AG04450 (cell line): Measurements from ENCODE around the gene RNASEH1. TPM values are rescaled to one million over a fixed set of nuclear protein-coding genes. Genes with fewer than 3 reads are reported as not detected.

Experiments
- CTCF ChIA-PET: fragments of 300-600, 350-600 bp; formaldehyde crosslinking; extraction: SDS; loops from one replicate; lab custom pipeline; 2022; ENCODE audit warnings: antibody characterized with exemption, inconsistent platforms; lab: Charles Lee
- POLR2A ChIA-PET: fragments of 350-600 bp; formaldehyde crosslinking; extraction: SDS; loops from one replicate; lab custom pipeline; 2021; ENCODE audit warnings: antibody characterized with exemption, inconsistent platforms; lab: Yijun Ruan, JAX
- DNase-seq: peaks from one replicate; pipeline ENCODE4 v3.0.0-alpha.2; 2011; ENCODE audit warnings: low read depth, low spot score
- H3K27ac ChIP-seq: one replicate; pipeline ENCODE4 v1.5.1; 2012; ENCODE audit warnings: low read depth, low read length, control low read depth
- H3K27me3 ChIP-seq: one replicate; pipeline ENCODE4 v1.6.0; 2012; ENCODE audit warnings: low read length; ENCODE audit not compliant: control insufficient read depth, insufficient read depth
- H3K4me3 ChIP-seq: 2 replicates; pipeline ENCODE4 v1.5.1; 2011; ENCODE audit warnings: mild to moderate bottlenecking, low read depth, low read length, control low read depth
- H3K9me3 ChIP-seq: 2 replicates; pipeline ENCODE4 v1.5.1; 2012; ENCODE audit warnings: low read length; ENCODE audit not compliant: control insufficient read depth, insufficient read depth
- polyA plus RNA-seq: library from polyadenylated mRNA; depleted of rRNA; stranded (reverse); fragments of >200 nt; gene quantifications from 2 replicates; pipeline ENCODE4 v1.2.3, GENCODE V29; 2011
- TF ChIP-seq, protein P1 (sequence below): IDR thresholded peaks from 2 replicates; pipeline ENCODE4 v1.5.1; 2011; ENCODE audit warnings: low read depth, low read length, control low read depth, inconsistent platforms

RNASEH1 gene
- polyA plus RNA-seq, 1 experiment, result 26.2 TPM

DNA sequence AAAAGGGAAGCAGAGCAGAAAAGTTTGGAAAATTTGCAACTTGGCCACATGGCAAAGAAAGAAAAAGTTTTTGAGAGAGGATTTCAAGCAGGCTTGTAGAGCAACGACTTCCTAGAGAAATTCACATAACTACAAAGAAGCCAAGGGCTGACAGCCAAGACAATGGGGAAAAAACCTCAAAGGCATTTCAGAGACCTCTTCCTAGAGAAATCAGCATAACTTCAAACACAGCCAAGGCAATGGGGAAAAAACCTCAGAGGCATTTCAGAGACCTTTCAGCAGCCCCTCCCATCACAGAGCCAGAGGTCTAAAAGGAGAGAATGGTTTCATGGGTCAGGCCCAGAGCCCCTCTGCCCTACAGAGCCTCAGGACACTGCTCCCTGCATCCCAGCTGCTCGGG lies 46.0 kb downstream of the RNASEH1 start:
- ChIA-PET CTCF (no interaction called here), POLR2A (no interaction called here)
- Histone ChIP-seq H3K27me3 (no peaks in the 10 kb centered on the region), H3K9me3 (no peaks in the 10 kb centered on the region), H3K4me3 (no peak overlapping the region), H3K27ac (no peak overlapping the region)
- DNase-seq, result no peak
- TF ChIP-seq, protein P1, sequence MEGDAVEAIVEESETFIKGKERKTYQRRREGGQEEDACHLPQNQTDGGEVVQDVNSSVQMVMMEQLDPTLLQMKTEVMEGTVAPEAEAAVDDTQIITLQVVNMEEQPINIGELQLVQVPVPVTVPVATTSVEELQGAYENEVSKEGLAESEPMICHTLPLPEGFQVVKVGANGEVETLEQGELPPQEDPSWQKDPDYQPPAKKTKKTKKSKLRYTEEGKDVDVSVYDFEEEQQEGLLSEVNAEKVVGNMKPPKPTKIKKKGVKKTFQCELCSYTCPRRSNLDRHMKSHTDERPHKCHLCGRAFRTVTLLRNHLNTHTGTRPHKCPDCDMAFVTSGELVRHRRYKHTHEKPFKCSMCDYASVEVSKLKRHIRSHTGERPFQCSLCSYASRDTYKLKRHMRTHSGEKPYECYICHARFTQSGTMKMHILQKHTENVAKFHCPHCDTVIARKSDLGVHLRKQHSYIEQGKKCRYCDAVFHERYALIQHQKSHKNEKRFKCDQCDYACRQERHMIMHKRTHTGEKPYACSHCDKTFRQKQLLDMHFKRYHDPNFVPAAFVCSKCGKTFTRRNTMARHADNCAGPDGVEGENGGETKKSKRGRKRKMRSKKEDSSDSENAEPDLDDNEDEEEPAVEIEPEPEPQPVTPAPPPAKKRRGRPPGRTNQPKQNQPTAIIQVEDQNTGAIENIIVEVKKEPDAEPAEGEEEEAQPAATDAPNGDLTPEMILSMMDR, result no peak

DNA sequence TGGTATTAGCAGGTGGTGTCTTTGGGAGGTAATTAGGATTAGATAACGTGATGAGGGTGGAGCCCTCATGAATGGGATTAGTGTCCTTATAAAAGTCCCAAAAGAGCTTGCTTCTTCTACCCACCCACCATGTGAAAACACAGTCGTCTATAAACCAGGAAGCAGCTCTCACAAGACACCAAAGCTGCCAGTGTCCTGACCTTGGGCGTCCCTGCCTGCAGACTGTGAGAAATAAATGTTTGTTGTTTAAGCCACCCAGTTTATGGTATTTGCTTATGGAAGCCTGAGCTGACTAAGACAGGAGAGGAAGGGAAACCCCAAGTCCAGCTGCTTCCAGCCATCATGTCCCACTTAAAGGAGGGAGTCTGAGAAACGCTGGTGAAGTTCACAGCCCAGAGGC lies 52.4 kb downstream of the RNASEH1 start:
- CTCF ChIA-PET, result interaction anchor here (1.0 to 1.8 kb wide), 2 partner anchors 43 to 82 kb away, joined by 3 to 4 read pairs; no protein-coding TSS in a partner anchor
- TF ChIP-seq, protein P1, result no peak
- DNase-seq, result no peak
- Histone ChIP-seq H3K4me3 (no peak overlapping the region), H3K27me3 (no peaks in the 10 kb centered on the region), H3K27ac (no peak overlapping the region), H3K9me3 (no peaks in the 10 kb centered on the region; the same call in 1 of the 2 replicates)
- POLR2A ChIA-PET, result interaction anchor here (0.6 to 0.7 kb wide), 3 partner anchors 11 to 810 kb away, joined by 3 to 11 read pairs (median 6); no protein-coding TSS in a partner anchor

DNA sequence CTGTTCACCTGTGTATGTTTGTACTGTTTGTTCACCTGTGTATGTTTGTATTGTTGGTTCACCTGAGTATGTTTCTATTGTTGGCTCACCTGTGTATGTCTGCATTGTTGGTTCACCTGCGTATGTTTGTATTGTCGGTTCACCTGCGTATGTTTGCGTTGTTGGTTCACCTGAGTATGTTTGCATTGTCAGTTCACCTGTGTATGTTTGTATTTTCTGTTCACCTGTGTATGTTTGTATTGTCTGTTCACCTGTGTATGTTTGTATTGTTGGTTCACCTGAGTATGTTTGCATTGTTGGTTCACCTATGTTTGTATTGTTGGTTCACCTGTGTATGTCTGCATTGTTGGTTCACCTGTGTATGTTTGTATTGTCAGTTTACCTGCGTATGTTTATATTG lies 53.4 kb downstream of the RNASEH1 start:
- CTCF ChIA-PET, result interaction anchor here (1.8 to 1.9 kb wide), 2 partner anchors 42 to 81 kb away, joined by 4 to 5 read pairs; no protein-coding TSS in a partner anchor
- TF ChIP-seq, protein P1, result no peak
- Histone ChIP-seq H3K27me3 (no peaks in the 10 kb centered on the region), H3K27ac (no peak overlapping the region), H3K9me3 (no peaks in the 10 kb centered on the region; the same call in 1 of the 2 replicates), H3K4me3 (no peak overlapping the region)
- DNase-seq, result no peak
- POLR2A ChIA-PET, result no interaction called here

GRCh38 chr2:3503483-3503882 lies 54.6 kb downstream of the RNASEH1 start:
- no peak overlapping the region for H3K27ac ChIP-seq
- DNase-seq, result no peak
- TF ChIP-seq, protein P1, result no peak
- no peak overlapping the region for H3K4me3 ChIP-seq
- no peaks in the 10 kb centered on the region; the same call in 1 of the 2 replicates for H3K9me3 ChIP-seq
- ChIA-PET POLR2A (no interaction called here), CTCF (interaction anchor here (1.9 kb wide), 1 partner anchor 80 kb away, joined by 5 read pairs; no protein-coding TSS in a partner anchor)
- H3K27me3 ChIP-seq, result no peaks in the 10 kb centered on the region

DNA sequence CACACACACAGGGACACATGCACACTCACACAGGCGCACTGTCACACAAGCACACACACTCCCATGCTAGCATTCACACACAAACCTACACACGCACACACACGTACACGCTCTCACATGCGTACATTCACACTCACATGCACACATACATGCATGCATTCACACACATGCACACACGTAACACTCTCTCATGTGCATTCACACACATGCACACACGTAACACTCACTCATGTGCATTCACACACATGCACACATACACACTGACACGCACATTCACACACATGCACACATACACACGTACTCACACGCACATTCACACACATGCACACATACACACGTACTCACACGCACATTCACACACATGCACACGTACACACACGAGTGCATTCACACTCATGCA lies 55.1 kb downstream of the RNASEH1 start:
- Histone ChIP-seq H3K9me3 (no peaks in the 10 kb centered on the region; the same call in 1 of the 2 replicates), H3K27me3 (no peaks in the 10 kb centered on the region), H3K4me3 (no peak overlapping the region), H3K27ac (no peak overlapping the region)
- POLR2A ChIA-PET, result no interaction called here
- no peak for DNase-seq
- TF ChIP-seq, protein P1, result no peak
- CTCF ChIA-PET, result no interaction called here
